ENCODE results near the gene SLC5A10. TPM values are rescaled to one million over a fixed set of nuclear protein-coding genes. Genes with fewer than 3 reads are reported as not detected.

SLC5A10 gene
- polyA plus RNA-seq, 6 donors from 2014 or later = 0.06 to 0.17 (median 0.10) TPM; not detected in 1

GRCh38 chr17:18961634-18962493 lies 9.9 kb downstream of the SLC5A10 start:
- Mint-ChIP-seq H3K27ac (peak overlapping the region in 2 of 6 donors; percentile 70 to 77), H3K9me3 (no peaks in the 10 kb centered on the region), H3K36me3 (no peaks in the 10 kb centered on the region), H3K4me3 (no peak overlapping the region), H3K27me3 (peaks cover 0 to 9% (median 0%) of the 10 kb centered on the region in 3 donors), H3K4me1 (peaks cover 5 to 11% (median 6%) of the 10 kb centered on the region in 3 donors)
- no peak for DNase-seq
- ATAC-seq (ENCODE audit: low read depth in 2 of 2) = no peak

GRCh38 chr17:18962494-18962815 lies 10.5 kb downstream of the SLC5A10 start:
- no peaks in the 10 kb centered on the region for H3K9me3 Mint-ChIP-seq
- peaks cover 5 to 11% (median 6%) of the 10 kb centered on the region in 3 donors for H3K4me1 Mint-ChIP-seq
- H3K4me3 Mint-ChIP-seq = peak overlapping the region in 1 of 8 donors; percentile 53
- ATAC-seq (ENCODE audit: low read depth in 2 of 2) (no peak), DNase-seq (no peak)
- no peaks in the 10 kb centered on the region for H3K36me3 Mint-ChIP-seq
- H3K27ac Mint-ChIP-seq = peak overlapping the region in 2 of 6 donors; percentile 48 to 77
- H3K27me3 Mint-ChIP-seq = peaks cover 0 to 9% (median 0%) of the 10 kb centered on the region in 3 donors

DNA sequence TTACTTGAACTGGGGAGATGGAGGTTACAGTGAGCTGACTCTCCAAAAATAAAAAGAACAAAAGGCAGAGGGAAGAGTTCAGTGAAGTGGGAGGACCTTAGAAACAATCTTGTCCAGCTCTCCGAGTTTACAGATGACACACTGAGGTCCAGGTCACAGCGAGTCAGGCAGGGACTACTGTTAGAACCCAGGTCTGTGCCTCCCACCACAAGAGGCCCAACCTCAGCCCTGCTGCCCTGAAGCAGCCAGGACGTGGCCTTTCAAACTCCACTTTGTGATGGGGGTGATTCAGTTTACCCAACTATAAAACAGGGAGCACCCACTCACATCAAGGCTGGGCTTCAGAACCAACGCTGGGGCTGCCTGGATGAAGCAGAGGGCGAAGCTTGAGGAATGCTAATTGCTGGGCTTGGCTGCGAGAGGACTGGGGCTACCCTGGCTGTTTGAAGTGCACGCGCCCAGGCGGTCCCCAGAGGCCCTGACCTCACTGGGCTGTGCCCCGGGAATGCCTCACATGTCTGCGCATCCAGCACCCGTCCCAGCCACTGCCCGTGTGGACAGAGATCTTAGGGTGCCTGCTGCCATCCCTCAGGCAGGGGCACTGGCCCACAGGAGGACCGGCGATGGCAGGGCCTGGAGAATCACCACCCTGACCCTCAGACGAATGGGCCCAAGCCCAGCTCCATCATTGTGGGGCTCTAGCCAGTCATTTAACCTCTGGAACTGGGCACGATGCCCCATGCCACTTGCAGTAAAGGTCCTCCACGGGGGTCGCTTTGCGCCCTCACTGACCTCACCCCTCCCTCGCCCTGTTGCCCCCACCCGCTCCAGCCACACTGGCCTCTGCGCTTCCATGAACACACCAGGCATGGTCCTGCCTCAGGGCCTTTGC lies 11.4 kb downstream of the SLC5A10 start:
- peak overlapping the region in 1 of 6 donors; percentile 33 for H3K27ac Mint-ChIP-seq

DNA sequence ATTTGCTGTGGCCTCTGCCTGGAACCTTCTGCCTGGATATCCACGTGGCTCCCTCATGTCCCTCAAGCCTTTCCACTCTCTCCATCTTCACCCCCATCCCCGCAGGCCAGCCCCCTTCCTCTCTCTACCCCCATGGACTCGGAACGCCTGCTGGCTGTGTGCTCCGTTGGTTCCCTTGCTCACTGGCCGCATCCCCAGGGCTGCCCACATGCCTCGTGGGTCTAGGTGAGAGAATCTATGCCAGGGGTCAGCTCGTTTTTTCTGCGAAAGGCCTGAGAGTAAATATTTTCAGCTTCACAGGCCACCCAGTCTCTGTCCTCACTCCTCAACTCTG lies 12.0 kb downstream of the SLC5A10 start:
- no peak overlapping the region for H3K27ac Mint-ChIP-seq
- H3K4me1 Mint-ChIP-seq = peaks cover 5 to 11% (median 6%) of the 10 kb centered on the region in 3 donors
- H3K27me3 Mint-ChIP-seq = peaks cover 0 to 4% (median 0%) of the 10 kb centered on the region in 3 donors
- H3K4me3 Mint-ChIP-seq = no peak overlapping the region
- H3K9me3 Mint-ChIP-seq = no peaks in the 10 kb centered on the region
- DNase-seq = no peak
- no peaks in the 10 kb centered on the region for H3K36me3 Mint-ChIP-seq
- ATAC-seq (ENCODE audit: low read depth in 2 of 2) = no peak

More for the DNA sequence above, 11.4 kb downstream of the SLC5A10 start:
- peaks cover 5 to 11% (median 6%) of the 10 kb centered on the region in 3 donors for H3K4me1 Mint-ChIP-seq
- H3K4me3 Mint-ChIP-seq = no peak overlapping the region
- no peaks in the 10 kb centered on the region for H3K9me3 Mint-ChIP-seq
- ATAC-seq (ENCODE audit: low read depth in 2 of 2) (no peak), DNase-seq (no peak)
- H3K36me3 Mint-ChIP-seq = no peaks in the 10 kb centered on the region
- peaks cover 0 to 9% (median 0%) of the 10 kb centered on the region in 3 donors for H3K27me3 Mint-ChIP-seq

DNA sequence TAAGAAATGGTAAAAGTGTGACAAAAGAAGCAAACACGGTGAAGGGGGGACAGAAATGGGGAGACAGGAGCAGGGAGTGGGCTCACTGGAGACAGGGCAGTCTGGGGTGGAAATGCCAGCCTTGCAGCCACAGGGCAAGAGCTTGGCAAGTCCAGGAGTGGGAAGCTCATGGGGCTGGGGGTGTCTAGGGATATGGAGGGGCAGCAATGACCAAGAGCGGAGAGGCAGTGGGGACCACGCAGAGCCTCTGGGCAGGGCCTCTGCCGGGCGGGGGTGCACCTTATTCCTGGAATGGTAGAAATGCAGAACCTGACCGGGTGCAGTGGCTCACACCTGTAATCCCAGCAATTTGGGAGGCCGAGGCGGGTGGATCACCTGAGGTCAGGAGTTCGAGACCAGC lies 12.6 kb downstream of the SLC5A10 start:
- peaks cover 5 to 11% (median 6%) of the 10 kb centered on the region in 3 donors for H3K4me1 Mint-ChIP-seq
- no peak for DNase-seq
- ATAC-seq (ENCODE audit: low read depth in 2 of 2) = no peak
- H3K27ac Mint-ChIP-seq = peak overlapping the region in 2 of 6 donors; percentile 51 to 88
- no peaks in the 10 kb centered on the region for H3K9me3 Mint-ChIP-seq
- peaks cover 0 to 4% (median 0%) of the 10 kb centered on the region in 3 donors for H3K27me3 Mint-ChIP-seq
- H3K36me3 Mint-ChIP-seq = no peaks in the 10 kb centered on the region
- H3K4me3 Mint-ChIP-seq = no peak overlapping the region

DNA sequence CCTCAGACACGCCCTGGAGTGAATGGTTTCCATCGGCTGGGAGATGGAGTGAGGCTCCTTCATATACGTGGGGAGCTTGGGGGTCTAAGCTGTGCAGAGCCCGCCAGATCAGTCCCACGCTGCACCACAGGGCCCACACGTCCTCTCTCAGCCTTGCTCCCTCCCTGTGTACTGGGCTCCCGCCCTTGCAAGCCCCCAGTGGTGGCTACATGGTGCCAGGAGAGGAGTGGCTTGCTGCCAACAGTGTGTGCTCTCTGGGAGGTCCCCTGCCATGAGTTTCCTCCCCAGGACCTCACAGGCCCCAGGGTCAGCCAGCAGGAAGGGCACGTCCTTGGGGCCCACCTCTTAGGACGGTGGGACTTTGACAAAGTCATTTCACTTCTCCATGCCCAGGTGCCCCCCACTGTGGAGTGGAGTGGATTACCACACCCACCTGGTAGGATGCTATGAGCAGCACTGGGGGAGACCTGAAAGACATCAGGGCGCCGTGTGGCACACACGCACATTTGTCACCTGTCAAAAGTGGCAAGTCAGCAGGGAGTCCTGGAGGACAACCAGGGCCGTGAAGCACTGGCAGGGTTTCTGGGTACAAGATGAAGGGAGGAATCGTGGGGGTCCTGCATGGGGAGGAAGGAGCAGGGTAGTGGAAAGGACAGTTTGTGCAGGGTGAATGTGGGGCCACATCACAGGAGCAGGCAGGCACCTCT lies 13.7 kb downstream of the SLC5A10 start:
- Mint-ChIP-seq H3K27me3 (peaks cover 0 to 3% (median 0%) of the 10 kb centered on the region in 3 donors), H3K36me3 (no peaks in the 10 kb centered on the region), H3K9me3 (no peaks in the 10 kb centered on the region), H3K4me3 (no peak overlapping the region), H3K27ac (no peak overlapping the region), H3K4me1 (peaks cover 3 to 9% (median 4%) of the 10 kb centered on the region in 3 donors)
- ATAC-seq (ENCODE audit: low read depth in 2 of 2) (no peak), DNase-seq (no peak)

GRCh38 chr17:18966831-18967624 lies 15.1 kb downstream of the SLC5A10 start:
- no peak for ATAC-seq (ENCODE audit: low read depth in 2 of 2)
- no peak overlapping the region for H3K4me3 Mint-ChIP-seq
- H3K4me1 Mint-ChIP-seq = peaks cover 0 to 4% (median 0%) of the 10 kb centered on the region in 3 donors
- H3K27ac Mint-ChIP-seq = no peak overlapping the region
- H3K9me3 Mint-ChIP-seq = no peaks in the 10 kb centered on the region
- H3K27me3 Mint-ChIP-seq = no peaks in the 10 kb centered on the region
- no peak for DNase-seq
- H3K36me3 Mint-ChIP-seq = no peaks in the 10 kb centered on the region

DNA sequence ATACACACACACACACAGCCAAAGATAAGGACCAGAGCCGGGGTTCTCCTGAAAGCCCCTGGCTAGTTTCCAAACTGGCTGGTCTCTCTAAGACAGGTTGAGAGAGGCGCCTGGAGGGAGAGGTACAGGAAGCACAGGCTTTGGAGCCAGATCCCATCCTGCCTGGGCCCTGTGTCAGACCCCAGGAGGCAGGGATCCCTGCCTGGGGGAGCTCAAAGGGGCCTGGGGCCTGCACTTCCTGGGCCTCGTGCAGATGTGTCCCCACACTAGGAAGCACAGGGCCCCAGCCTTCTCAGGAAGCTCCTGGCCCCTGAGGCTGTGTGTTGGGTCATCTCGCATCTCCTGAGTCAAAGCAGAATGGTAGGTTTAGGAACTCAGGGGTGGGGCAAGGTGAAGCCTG lies 16.0 kb downstream of the SLC5A10 start:
- ATAC-seq (ENCODE audit: low read depth in 2 of 2) = no peak
- DNase-seq = no peak

DNA sequence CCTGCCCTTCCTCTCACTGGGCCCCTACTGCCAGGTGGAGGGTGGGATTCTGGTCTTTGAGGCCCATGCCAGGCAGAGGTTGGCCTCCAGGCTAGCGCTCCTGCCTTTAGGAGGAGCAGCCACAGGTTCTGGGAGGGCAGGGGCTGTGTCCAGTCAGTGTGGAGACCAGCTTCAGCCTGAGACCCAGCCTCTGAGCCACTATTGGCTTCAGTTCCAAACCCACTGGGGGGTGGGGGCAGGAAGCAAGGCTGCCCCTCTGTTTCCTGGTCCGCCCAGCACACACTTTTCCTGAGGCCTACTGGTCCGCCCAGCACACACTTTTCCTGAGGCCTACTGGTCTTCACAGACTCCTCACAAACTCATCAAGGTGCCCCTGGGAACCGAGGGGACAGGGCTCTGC lies 16.4 kb downstream of the SLC5A10 start:
- no peaks in the 10 kb centered on the region for H3K4me1 Mint-ChIP-seq
- no peak overlapping the region for H3K4me3 Mint-ChIP-seq
- H3K27me3 Mint-ChIP-seq = no peaks in the 10 kb centered on the region
- DNase-seq (no peak), ATAC-seq (ENCODE audit: low read depth in 2 of 2) (no peak)
- no peaks in the 10 kb centered on the region for H3K36me3 Mint-ChIP-seq
- H3K27ac Mint-ChIP-seq = peak overlapping the region in 1 of 6 donors; percentile 21
- no peaks in the 10 kb centered on the region for H3K9me3 Mint-ChIP-seq

More for the DNA sequence above, 16.0 kb downstream of the SLC5A10 start:
- H3K4me1 Mint-ChIP-seq = no peaks in the 10 kb centered on the region
- peak overlapping the region in 1 of 6 donors; percentile 66 for H3K27ac Mint-ChIP-seq
- no peak overlapping the region for H3K4me3 Mint-ChIP-seq
- no peaks in the 10 kb centered on the region for H3K27me3 Mint-ChIP-seq
- no peaks in the 10 kb centered on the region for H3K36me3 Mint-ChIP-seq
- no peaks in the 10 kb centered on the region for H3K9me3 Mint-ChIP-seq

DNA sequence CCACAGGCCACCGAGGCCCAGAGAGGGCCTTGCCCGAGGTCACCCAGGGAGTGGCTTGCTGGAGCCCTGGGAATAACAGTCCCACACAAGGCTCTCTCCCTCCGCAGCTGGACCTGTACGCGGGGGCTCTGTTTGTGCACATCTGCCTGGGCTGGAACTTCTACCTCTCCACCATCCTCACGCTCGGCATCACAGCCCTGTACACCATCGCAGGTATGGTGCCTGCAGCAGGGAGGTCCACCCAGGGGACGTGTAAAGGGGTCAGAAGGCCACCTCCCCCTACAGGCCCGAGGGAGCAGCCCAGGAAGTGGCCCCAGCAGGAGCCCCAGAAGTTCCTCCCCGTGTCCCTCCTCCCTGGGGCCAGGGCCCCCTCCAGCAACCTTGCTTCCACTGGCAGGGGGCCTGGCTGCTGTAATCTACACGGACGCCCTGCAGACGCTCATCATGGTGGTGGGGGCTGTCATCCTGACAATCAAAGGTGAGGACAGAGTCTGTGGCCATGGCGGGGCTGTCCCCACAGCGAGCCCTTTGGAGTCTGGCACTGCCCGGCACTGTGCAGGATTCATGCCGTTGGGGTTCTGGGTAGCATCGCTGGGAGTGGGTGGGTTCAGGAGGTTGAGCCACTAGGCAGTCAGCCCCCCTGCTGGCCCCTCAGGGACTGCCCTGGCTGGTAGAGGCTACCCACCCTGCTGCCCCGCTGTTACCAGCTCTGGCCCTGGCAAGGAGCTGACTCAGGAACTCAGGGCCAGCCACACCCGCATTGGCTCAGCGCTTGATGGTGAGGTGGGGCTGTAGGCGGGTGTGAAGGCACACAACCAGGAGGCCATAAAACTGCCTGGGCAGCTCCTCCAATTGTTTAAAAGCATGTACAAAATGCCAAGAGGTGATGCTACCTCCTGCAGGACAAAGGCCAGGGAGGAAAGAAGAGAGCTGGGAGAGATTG lies 17.3 kb downstream of the SLC5A10 start:
- Mint-ChIP-seq H3K4me3 (peak overlapping the region in 1 of 8 donors; percentile 30), H3K27me3 (no peaks in the 10 kb centered on the region), H3K4me1 (no peaks in the 10 kb centered on the region), H3K36me3 (no peaks in the 10 kb centered on the region), H3K9me3 (no peaks in the 10 kb centered on the region), H3K27ac (peak overlapping the region in 1 of 6 donors; percentile 83)
- ATAC-seq (ENCODE audit: low read depth in 2 of 2) (no peak), DNase-seq (no peak)

DNA sequence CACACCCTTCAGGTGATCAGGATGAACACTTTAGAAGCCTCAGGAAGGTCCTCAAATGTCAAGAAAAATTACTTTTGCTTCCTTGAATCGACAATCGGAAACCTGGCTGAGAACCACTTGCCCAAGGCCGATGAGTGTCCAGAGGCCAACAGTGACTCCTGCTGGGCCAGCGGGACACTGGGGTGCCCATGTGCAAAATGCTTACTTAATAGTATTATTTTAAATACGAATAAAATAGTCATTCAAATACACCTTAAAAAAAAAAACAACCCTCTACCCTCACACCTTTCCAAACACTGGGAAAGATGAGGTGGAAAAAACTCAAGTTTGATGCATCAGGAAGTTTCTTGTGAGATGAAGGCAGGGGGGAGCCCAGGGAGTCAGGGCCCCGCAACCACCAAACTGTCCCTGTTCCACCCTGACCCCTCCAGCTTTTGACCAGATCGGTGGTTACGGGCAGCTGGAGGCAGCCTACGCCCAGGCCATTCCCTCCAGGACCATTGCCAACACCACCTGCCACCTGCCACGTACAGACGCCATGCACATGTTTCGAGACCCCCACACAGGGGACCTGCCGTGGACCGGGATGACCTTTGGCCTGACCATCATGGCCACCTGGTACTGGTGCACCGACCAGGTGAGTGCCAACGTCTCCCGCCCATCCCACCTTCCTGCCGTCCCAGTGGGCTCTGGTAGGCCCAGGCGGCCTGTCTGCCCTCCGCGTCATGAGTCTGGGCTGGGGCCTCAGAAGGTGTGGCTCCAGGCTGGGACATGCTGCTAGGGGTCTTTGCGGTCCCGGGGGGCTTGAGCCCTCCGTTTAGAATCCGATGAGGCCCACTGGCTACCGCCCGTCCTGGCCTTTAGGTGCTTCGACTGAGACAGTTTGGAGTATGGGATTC lies 18.9 kb downstream of the SLC5A10 start:
- DNase-seq (no peak), ATAC-seq (ENCODE audit: low read depth in 2 of 2) (no peak)
- H3K9me3 Mint-ChIP-seq = no peaks in the 10 kb centered on the region
- no peaks in the 10 kb centered on the region for H3K36me3 Mint-ChIP-seq
- no peak overlapping the region for H3K27ac Mint-ChIP-seq
- H3K4me1 Mint-ChIP-seq = no peaks in the 10 kb centered on the region
- no peak overlapping the region for H3K4me3 Mint-ChIP-seq
- no peaks in the 10 kb centered on the region for H3K27me3 Mint-ChIP-seq

Data from naive B cell (primary cell).